Upper lobe of left lung (tissue), 6 donors: ENCODE data around the gene AGO3. TPM values are rescaled to one million over a fixed set of nuclear protein-coding genes. Genes with fewer than 3 reads are reported as not detected.

ENCODE experiments used
- ATAC-seq, 2 donors: fragments of 200-7000 bp; cut with Tn5 transposase; one replicate each; pipeline ENCODE4 v1.9.1; 2022; ENCODE audit warnings: mild to moderate bottlenecking in 2 of 2, moderate library complexity in 2 of 2; ENCODE audit not compliant: low FRiP score in 2 of 2
- DNase-seq, 2 donors: peaks; one replicate each; pipeline ENCODE4 v3.0.0-alpha.2; 2019 to 2020
- H3K27ac ChIP-seq, 4 donors: fragments of 200-600 bp; sonication (generic); one replicate each; pipeline ENCODE4 v1.5.1; 2016 to 2019
- H3K27me3 ChIP-seq, 4 donors: fragments of 200-600 bp; sonication (generic); one replicate each; pipeline ENCODE4 v1.5.1; 2017 to 2019
- H3K36me3 ChIP-seq, 4 donors: fragments of 200-600 bp; sonication (generic); one replicate each; pipeline ENCODE4 v1.5.1; 2016 to 2019
- H3K4me1 ChIP-seq, 4 donors: fragments of 200-600 bp; sonication (generic); one replicate each; pipeline ENCODE4 v1.5.1; 2018 to 2019
- H3K4me3 ChIP-seq, 4 donors: fragments of 200-600 bp; sonication (generic); one replicate each; pipeline ENCODE4 v1.5.1; 2017 to 2019; ENCODE audit warnings: mild to moderate bottlenecking in 2 of 4, moderate library complexity in 1 of 4
- H3K9me3 ChIP-seq, 4 donors: fragments of 200-600 bp; sonication (generic); one replicate each; pipeline ENCODE4 v1.5.1; 2018 to 2019
- CTCF ChIP-seq, 6 experiments: fragments of 450-650 bp in 4 of 6; fragments of 200-600 bp in 2 of 6; sonication (generic) in 2 of 6; IDR thresholded peaks; one replicate each; pipeline ENCODE4 v1.5.1; 2016 to 2019; ENCODE audit warnings: antibody characterized with exemption in 6 of 6
- EP300 ChIP-seq, 4 donors: sonication (generic); formaldehyde crosslinking; IDR thresholded peaks; one replicate each; pipeline ENCODE4 v1.5.1; 2017; ENCODE audit warnings: antibody characterized with exemption in 4 of 4, control low read depth in 2 of 4
- POLR2A ChIP-seq, 4 donors: fragments of 450-650 bp; IDR thresholded peaks; one replicate each; pipeline ENCODE4 v1.5.1; 2016 to 2017; ENCODE audit warnings: antibody characterized with exemption in 4 of 4, mild to moderate bottlenecking in 2 of 4
- POLR2AphosphoS5 ChIP-seq, 2 donors: sonication (generic); formaldehyde crosslinking; IDR thresholded peaks; one replicate each; pipeline ENCODE4 v1.5.1; 2017; ENCODE audit warnings: antibody characterized with exemption in 2 of 2
- WGBS, 2 donors: methylation state at CpG; one replicate each; pipeline ENCODE4 v1.1.5; 2017 to 2018; 5-methylcytosine and 5-hydroxymethylcytosine counted together
- total RNA-seq, 6 donors: library from RNA; depleted of rRNA in 4 of 6; stranded (reverse); fragments of >200 nt in 4 of 6; gene quantifications; one replicate each; pipeline versions ENCODE4 v1.1.0 to v1.2.1, GENCODE V29; 2016 to 2021
- donor health status: DM: no; HTN: no; CAD: no; lungs with moderate emphysema.
- donor health status: DM: no; HTN: yes; CAD: no; lungs with severe emphysema.

AGO3 gene
- total RNA-seq, 6 donors from 2014 or later = 13.8 to 32.5 (median 29.6) TPM

DNA sequence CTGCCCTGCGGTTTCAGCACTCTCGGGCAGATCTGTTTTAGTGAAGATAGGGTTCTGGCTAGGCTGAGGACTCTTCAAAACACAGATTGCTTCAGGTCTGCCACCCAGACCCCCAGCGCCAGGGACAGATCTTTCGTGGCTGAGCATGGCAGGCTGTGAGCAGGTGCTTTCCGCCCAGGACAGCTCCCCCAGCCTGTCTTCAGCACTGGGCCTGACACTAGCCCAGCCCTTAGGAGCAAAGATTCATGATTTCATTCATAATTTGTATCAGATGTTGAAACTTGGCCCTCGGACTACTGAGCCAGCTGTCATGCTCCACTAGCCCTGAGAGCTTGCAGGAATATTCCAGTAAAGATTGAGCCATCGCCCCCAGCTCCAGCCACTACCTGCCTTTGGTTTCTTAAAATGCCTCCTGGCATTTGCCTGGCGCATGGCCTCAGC, 163.7 kb downstream of the AGO3 start:
- 89 to 91% methylated on average over 6 to 8 of the region's 8 CpGs for WGBS, 2 donors
- Histone ChIP-seq H3K36me3 (peaks cover 15 to 55% (median 40%) of the 10 kb centered on the region in 4 donors), H3K27ac (peak overlapping the region in 2 of 4 donors; percentile 4 to 45), H3K4me1 (peaks cover 23 to 49% (median 30%) of the 10 kb centered on the region in 4 donors), H3K27me3 (no peaks in the 10 kb centered on the region), H3K9me3 (no peaks in the 10 kb centered on the region), H3K4me3 (no peak overlapping the region)
- TF ChIP-seq EP300 (IDR thresholded peaks at IDR 0.05) (no peak), CTCF (IDR thresholded peaks at IDR 0.05) (no peak), POLR2A (IDR thresholded peaks at IDR 0.05) (no peak), POLR2AphosphoS5 (IDR thresholded peaks at IDR 0.05) (no peak)
- ATAC-seq (peak in 1 of 2 donors; percentile 47), DNase-seq (no peak)

- Histone ChIP-seq H3K36me3 (peaks cover 15 to 51% (median 40%) of the 10 kb centered on the region in 4 donors), H3K9me3 (no peaks in the 10 kb centered on the region), H3K27me3 (no peaks in the 10 kb centered on the region), H3K27ac (peak overlapping the region; percentile 45 to 78 (median 64)), H3K4me3 (peak overlapping the region in 1 of 4 donors; percentile 10), H3K4me1 (peaks cover 10 to 48% (median 28%) of the 10 kb centered on the region in 4 donors)
- ATAC-seq (peak; percentile 35 to 76), DNase-seq (peak; percentile 56 to 86)
- WGBS, 2 donors = 46 to 70% methylated on average over 9 to 14 of the region's 15 CpGs
- no peak for TF ChIP-seq CTCF (IDR thresholded peaks at IDR 0.05)
- no peak for TF ChIP-seq POLR2AphosphoS5 (IDR thresholded peaks at IDR 0.05)
- TF ChIP-seq EP300 (IDR thresholded peaks at IDR 0.05) = no peak
- no peak for TF ChIP-seq POLR2A (IDR thresholded peaks at IDR 0.05)
Measured at GRCh38 chr1:36095760-36096405, 165.0 kb downstream of the AGO3 start.

- TF ChIP-seq CTCF (IDR thresholded peaks at IDR 0.05) (peak in 1 of 6 experiments; percentile 21), EP300 (IDR thresholded peaks at IDR 0.05) (no peak), POLR2AphosphoS5 (IDR thresholded peaks at IDR 0.05) (no peak), POLR2A (IDR thresholded peaks at IDR 0.05) (no peak)
- H3K36me3 ChIP-seq = peaks cover 15 to 42% (median 33%) of the 10 kb centered on the region in 4 donors
- no peaks in the 10 kb centered on the region for H3K9me3 ChIP-seq
- DNase-seq = no peak
- WGBS, 2 donors = 64 to 65% methylated on average over 9 to 15 of the region's 16 CpGs
- H3K27ac ChIP-seq = peak overlapping the region; percentile 45 to 78 (median 64)
- peaks cover 7 to 43% (median 27%) of the 10 kb centered on the region in 4 donors for H3K4me1 ChIP-seq
- H3K27me3 ChIP-seq = no peaks in the 10 kb centered on the region
- no peak for ATAC-seq
- no peak overlapping the region for H3K4me3 ChIP-seq
Measured at GRCh38 chr1:36096500-36097432, 165.9 kb downstream of the AGO3 start.

- Histone ChIP-seq H3K9me3 (no peaks in the 10 kb centered on the region), H3K4me3 (no peak overlapping the region), H3K36me3 (peaks cover 12 to 30% (median 21%) of the 10 kb centered on the region in 4 donors), H3K27me3 (no peaks in the 10 kb centered on the region), H3K4me1 (peaks cover 7 to 41% (median 27%) of the 10 kb centered on the region in 4 donors), H3K27ac (no peak overlapping the region)
- TF ChIP-seq POLR2AphosphoS5 (IDR thresholded peaks at IDR 0.05) = no peak
- no peak for TF ChIP-seq CTCF (IDR thresholded peaks at IDR 0.05)
- TF ChIP-seq EP300 (IDR thresholded peaks at IDR 0.05) = no peak
- TF ChIP-seq POLR2A (IDR thresholded peaks at IDR 0.05) = no peak
- no peak for ATAC-seq
- peak in 1 of 2 donors; percentile 73 for DNase-seq
- 92 to 94% methylated on average over 4 to 33 of the region's 33 CpGs for WGBS, 2 donors
Measured at GRCh38 chr1:36097693-36098585, 167.0 kb downstream of the AGO3 start.
